Peyer's patch (tissue), 4 donors: ENCODE results near the gene COPB1.

ENCODE experiments used
- POLR2A ChIP-seq, 2 donors: fragments of 450-650 bp; IDR thresholded peaks; one replicate each; pipeline ENCODE4 v1.5.1; 2017; ENCODE audit warnings: antibody characterized with exemption in 2 of 2, mild to moderate bottlenecking in 2 of 2, moderate library complexity in 2 of 2
- TF ChIP-seq, protein P1 (sequence below), 6 experiments: fragments of 450-650 bp in 4 of 6; fragments of 200-600 bp in 2 of 6; sonication (generic) in 1 of 6; IDR thresholded peaks; one replicate each; pipeline ENCODE4 v1.5.1; 2017 to 2019; ENCODE audit warnings: antibody characterized with exemption in 6 of 6, mild to moderate bottlenecking in 3 of 6, moderate library complexity in 1 of 6

DNA sequence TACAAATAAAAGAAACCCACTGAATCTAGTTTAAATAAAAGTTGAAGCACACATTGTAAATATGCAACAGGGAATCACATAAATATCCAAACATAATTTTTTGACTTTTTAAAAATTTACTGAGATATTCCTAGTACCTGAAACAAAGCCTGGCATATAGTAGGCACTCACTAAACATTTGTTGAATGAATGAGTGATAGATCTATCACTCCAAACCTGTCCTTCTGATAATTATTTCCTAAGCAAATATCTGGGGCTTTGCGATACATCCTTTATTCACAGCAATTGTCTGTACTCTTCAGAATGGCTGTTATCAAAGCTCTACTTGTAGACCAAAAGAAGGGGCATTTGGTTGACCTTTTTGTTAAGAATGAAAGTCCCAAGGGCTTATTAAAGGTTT, 23.2 kb upstream of the COPB1 start:
- TF ChIP-seq, protein P1, sequence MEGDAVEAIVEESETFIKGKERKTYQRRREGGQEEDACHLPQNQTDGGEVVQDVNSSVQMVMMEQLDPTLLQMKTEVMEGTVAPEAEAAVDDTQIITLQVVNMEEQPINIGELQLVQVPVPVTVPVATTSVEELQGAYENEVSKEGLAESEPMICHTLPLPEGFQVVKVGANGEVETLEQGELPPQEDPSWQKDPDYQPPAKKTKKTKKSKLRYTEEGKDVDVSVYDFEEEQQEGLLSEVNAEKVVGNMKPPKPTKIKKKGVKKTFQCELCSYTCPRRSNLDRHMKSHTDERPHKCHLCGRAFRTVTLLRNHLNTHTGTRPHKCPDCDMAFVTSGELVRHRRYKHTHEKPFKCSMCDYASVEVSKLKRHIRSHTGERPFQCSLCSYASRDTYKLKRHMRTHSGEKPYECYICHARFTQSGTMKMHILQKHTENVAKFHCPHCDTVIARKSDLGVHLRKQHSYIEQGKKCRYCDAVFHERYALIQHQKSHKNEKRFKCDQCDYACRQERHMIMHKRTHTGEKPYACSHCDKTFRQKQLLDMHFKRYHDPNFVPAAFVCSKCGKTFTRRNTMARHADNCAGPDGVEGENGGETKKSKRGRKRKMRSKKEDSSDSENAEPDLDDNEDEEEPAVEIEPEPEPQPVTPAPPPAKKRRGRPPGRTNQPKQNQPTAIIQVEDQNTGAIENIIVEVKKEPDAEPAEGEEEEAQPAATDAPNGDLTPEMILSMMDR (IDR thresholded peaks at IDR 0.05) = no peak
- no peak for TF ChIP-seq POLR2A (IDR thresholded peaks at IDR 0.05)
